Activated T-cell treated with anti-CD3 and anti-CD28 coated beads for 4 hours (primary cell): Measurements from ENCODE around the gene KLHDC9.

Experiments
- DNase-seq: peaks from one replicate; pipeline ENCODE4 v3.0.0-alpha.2; 2020

The KLHDC9 gene

DNA sequence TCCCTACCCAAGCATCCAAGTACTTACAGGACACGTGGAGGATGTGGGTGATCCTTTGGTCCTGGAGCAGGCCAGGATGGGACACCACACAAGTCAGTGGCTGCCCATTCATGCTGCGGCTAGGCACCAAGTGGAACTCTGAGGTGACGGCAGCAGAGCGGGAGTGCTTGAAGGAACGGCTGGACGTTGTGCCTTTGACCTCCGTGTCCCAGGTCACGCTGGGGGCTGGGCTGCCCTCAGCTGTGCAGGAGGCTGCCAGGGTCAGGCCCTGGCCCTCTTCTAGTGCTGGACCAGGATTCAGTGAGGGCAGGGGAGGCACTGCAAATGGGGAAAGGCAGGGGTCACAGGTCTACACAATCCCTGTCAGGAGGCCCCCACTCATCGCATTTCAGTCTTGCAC lies 20.7 kb upstream of the KLHDC9 start:
- DNase-seq: no peak

DNA sequence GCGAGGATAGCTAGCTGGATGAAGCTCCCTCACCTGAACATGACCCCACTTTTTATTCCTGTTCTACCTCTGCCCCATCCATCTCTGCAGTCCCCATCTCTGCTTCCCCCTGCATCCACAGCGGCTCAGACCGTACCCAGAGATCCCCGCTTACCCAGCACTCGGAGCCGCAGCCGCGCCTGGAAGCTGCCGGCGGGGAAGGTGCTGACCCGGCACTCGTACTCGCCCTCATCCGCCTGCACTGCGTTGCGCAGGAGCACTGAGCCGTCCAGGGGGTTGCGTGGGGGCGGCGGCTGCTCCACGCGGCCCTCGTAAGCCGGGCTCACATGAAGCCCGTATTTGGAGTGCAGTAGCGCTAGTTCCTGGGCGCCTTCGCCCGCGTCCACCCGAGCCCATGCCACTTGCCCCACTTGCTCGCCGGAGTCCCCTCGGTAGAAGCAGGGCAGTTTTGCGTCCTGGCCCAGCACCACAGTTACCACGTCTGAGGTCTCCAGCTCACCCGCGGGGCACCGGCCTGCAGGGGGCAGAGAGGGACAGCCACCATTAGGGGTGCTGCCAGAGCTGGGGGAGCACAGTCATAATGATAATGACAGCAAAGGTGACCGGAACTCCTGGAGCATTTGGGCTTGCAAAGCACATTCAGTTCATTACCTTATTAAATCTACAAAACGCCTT lies 18.6 kb upstream of the KLHDC9 start:
- DNase-seq: no peak

DNA sequence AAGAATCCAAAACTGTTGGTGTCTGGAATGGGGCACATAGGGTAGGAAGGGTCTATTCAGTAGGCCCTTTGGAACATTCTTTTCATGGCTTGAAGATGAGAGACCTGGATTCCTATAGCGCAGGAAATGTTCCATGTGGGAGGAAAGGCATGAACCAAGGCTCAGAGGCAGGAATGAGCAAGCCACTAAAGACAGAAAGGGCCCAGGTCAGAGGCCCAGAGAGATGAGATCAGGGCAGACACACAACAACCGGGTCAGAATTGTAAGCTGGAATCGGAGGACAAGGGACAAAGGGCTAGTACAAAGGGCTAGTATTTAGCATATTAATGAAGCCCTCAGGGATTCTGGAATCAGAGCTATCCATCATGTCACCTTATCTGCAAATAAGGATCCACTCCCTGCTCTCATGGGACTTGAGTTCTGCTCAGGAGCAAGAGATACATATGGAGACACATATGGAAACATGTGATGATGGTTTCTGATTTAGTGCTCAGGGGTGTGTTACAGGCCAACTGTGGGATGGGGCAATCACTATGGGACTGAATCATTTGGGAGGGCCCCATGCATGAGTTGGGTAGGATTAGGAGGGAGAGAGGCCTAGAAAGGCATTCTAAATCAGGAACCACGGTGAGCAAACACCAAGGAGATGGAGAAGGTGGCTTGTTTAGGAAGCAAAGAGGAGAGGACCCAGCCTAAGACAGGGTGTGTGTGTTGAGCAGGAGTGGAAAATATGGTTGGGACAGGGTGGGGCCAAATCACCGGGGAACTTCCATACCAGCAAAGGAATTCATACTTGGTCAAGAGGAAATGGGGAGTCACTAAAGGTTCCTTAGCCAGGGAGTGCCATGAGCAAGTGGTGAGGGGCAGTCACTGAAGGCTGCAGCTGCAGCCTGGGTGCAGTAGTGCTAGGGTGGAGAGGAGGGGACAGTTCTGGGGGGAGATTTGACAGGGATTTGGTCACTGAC lies 17.4 kb upstream of the KLHDC9 start:
- DNase-seq: no peak

DNA sequence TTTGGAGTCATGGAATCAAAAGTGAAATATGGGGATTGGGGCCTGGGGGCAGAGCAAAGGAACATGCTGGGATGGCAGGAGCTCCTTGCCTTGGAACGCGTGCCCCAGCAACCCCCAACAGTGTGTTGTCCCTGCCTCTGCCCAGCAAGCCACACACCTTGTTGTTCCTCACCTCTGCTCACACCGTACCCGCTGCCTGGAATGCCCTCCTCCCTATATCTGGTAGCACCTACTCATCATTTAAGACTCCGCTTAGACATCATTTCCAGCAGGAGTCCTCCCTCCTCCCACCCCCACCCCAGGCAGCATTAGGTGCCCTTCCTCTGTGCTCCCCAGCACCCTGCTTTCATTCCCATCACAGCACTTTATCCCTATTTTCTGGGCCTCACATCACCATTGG lies 16.6 kb upstream of the KLHDC9 start:
- DNase-seq: no peak

DNA sequence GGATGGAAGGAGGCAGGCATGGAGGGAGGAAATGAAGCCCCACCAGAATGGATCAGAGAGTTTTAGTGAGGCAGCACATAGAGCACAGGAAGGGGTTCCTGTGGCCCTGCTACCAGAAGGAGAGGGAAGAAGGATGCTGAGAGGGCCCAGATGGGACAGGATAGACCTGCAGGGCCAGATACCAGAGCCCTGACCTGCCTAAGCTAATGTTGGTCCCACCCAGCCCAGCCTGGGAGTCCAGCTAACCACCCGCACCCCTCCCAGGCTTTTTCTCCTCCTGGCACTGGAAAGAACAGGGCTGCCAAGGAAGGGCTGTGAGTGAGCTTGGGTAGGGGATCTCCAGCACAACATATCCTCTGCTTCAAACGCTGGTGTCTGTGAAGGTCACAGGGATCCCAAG lies 15.7 kb upstream of the KLHDC9 start:
- DNase-seq: no peak

DNA sequence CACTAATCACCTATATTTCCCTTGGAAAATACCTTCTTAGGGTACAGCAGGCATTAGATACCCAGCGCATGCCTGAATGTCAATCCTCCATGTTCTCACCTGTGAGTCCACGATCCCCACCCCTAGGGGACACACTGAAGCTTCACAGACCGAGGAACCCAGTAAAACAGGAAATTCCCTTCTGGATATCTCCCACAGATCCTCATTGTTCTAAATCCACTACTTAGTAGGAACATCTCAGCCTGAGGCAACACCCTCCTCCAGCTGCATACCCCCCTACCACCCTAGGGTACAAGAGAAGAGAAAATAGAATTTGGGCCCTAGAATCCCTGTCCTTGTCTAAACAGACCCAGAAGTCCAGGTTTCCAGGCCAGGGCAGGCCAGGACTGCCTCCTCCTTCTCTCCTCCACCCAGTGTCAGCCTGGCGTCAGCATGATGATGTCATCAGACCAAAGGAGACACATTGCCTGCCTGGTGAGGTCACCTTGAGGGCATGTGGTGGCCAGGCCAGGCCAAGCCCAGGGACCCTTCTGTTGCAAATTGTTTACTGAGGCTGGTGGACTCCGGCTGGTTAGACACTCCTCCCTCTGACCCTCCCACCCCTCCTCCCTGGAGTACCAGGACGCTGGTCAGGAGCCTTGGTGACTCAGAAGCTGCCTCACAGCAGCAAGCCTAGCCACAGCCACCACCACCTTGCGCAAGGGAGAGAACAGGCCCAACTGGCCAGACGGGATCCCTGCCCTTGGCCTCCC lies 15.0 kb upstream of the KLHDC9 start:
- no peak for DNase-seq

DNA sequence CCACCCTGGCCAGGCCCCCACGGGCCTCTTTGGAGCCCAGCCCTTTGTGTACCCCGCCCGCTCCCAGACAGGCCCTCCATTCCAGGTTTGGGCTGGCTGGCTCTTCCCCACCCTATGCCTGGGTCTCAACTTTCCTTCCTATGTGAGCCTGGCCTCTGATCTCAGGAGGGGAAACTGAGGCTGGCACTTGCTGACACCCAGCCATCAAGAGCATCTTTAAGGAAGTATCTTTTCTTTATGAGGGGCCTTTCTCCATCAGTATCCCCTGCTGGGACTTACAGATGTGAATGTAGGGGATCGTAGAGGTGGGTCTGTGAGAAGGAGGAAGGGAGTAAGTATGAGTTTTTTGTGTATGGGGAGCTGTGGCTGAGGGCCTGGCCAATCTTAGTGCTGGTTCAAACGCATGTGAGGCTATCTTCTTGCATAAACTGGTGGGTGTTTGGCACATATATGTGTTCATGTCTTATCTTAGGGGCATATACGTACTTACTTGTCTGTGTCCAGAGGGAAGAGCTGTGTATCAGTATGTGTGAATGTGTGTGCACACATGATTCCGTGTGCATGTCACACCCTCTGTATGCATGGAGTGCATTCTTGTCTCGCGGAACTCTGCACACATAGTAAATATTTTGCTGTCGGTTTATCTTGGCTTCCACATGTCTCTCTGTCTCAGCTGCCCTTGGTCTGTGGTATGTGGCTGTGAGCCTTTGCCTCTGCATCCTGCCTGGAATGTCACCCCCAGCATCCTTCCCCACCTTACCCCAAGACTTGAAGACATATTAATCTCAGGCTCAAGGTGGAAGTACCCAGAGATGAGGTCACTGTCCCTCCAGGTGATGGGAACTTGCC lies 14.2 kb upstream of the KLHDC9 start:
- no peak for DNase-seq

DNA sequence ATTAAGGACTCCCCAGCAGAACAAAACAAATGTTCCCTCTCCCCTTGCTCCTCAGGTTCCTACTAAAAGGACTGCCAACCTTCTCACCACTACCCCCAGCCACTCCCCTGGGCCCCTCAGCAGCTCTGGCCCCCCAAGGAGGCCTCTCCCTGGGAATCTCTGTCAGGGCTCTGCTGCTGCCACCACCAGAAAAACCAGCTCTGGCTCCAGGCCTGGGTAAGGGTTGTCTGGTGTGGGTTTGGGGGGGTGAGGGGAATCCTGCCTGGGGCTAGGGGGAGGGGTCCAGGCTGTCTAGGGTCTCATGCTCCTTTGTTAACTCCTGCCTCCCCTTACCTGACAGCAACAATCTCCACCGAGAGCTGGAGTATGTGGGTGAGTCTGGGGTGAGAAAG lies 13.6 kb upstream of the KLHDC9 start:
- DNase-seq: no peak

DNA sequence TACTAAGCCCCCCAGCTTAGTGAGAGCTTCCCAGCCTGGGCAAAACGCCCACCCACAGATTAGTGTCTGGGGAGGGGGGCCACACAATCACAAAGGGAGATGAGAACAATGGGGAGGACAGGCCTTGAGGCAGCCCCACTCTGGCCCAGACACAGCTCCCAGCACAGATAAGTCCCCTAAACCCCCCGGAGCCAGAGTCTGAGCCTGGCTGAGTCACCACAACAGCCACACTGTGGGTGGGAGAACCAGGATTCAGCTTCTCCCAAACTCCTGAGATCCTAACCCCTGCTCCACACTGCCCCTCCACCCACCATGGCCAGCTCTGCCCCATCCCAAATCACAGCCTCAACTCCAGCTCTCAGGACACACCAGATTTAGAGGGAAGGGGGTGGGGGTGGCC lies 13.0 kb upstream of the KLHDC9 start:
- no peak for DNase-seq

DNA sequence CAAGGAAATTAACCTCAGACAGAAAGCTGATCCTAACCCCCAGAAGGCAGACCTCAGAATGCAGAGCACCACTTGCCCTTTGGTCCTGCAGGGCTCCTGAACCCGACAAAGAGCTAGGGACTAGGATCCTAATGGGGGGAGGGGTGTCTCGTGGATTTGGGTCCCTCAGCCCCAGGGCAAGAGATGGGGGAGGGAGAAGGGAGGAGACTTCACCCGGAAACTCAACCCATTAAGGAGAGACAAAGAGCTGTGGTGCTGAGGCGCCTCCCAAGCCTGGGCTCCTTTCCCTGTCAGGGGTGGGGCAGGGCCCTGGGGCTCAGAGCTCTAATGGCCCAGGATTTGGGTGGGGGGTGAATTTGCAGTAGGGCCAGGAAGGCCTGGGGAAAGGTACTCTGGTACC lies 11.7 kb upstream of the KLHDC9 start:
- no peak for DNase-seq

DNA sequence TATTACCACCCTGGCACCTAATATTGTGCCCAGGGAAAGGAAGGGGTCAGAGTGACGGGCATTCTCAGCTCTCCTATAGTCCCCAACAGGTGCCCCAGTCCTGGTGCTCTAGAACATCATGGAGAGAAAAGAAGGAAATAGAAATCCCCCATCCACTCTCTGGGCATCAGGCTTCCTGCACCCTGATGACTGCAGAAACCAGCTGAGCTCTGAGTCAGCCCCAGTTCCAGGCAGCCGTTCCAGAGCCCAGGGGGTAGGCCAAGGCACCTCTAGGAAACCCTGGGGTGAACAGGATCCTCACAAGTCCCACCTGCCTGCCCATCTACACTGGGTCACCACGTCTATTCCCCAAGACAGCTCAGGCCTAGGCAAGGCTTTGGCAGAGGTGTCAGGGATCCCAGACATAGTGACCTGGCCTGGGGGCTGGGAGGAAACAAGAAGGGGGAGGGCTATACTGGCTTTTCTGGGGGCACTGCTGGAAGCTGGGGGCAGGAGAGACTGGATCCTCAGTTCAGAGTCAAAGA lies 9.5 kb upstream of the KLHDC9 start:
- DNase-seq: no peak

DNA sequence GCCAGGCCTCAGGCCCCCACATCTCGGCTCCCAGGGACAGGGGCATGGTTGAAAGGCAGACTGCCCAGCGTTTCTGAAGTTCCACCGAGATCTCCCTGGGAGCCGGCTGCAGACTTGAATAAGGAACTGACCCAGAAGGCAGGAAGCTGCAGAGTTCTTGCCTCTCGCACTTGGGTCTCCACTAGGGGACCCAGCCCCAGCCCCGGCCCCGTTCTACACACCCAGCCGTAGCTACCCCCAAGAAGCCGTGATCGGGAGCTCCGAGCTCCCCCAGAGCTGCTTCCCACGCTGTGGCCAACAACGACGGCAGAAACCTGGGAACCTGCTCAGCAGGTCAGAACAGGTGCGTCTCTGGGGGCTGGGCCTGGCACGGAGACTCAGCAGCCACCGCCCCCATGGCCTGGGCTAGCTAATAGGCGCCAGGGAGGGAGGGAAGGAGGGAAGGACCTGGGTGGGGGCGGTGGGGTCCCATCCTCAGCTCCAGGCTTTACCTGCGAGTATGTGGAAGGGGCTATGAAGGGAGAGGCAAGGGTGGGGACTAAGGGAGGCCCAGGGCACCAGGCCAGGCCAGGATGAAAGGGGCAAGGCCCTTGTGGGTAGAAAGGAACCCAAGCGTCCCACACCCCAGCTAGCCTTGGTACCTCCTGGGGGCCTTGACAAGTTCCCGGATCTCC lies 8.8 kb upstream of the KLHDC9 start, which contains the start of gene NECTIN4:
Gene NECTIN4 (minus strand): TSS at position 308 of the 674 bp plus-strand sequence. CDS start 262 bp downstream, at position 46.
- DNase-seq: no peak

DNA sequence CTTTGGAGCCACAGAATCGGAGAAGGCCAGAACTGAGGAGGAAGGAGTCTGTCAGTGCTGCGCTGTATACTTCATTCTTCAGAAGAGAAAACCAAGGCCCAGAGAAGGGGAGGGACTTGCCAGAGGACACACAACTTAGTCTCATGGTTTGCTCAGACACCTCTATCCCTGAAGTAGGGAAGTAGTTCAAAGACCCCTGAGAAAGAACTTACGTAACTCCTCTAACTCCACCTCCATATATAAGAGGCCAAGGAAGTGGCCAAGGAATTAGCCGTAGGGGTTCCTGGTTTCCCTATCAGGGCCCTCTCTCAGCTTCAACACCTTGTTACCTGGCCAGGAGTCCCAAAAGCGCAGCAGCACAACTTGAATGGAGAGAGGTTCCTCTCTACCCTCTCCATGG lies 8.2 kb upstream of the KLHDC9 start:
- DNase-seq: no peak

DNA sequence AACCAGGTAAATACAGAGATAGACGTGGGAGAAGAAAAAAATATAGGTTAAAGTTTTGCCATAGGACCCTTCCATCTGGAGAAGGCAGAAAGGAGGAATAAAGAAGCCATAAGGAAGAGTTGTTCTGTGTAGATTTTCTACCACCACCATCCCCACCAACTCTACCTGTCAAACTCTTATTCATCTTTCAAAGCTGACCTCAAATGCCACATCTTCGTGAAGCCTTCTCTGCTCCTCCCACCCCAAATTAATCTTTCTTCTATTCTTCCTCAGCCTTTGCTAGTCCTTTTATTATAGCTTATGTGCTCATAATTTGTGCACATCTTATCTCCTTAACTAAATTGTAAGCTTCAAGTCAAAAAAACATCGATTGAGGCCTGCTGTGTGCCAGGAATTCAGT lies 7.5 kb upstream of the KLHDC9 start:
- DNase-seq: no peak

DNA sequence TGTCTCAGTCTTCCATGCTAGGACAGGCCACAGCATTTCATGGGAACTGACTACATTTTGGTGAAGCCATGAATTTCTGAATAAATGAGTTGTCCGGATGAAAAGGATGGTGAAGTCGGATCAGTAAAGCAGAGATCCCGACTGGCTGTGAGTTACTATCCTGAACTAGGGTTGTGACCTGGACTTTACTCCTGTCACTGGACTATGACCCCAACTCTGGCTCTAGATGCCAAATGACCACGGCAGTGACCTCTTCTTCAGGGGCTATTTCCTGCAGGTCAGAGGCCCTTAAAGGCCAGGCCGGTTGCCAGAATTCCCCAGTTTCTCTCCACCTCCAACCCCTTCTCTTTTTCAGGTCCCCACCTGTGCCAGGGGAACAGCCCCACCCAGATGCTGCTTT lies 7.1 kb upstream of the KLHDC9 start:
- DNase-seq: no peak

DNA sequence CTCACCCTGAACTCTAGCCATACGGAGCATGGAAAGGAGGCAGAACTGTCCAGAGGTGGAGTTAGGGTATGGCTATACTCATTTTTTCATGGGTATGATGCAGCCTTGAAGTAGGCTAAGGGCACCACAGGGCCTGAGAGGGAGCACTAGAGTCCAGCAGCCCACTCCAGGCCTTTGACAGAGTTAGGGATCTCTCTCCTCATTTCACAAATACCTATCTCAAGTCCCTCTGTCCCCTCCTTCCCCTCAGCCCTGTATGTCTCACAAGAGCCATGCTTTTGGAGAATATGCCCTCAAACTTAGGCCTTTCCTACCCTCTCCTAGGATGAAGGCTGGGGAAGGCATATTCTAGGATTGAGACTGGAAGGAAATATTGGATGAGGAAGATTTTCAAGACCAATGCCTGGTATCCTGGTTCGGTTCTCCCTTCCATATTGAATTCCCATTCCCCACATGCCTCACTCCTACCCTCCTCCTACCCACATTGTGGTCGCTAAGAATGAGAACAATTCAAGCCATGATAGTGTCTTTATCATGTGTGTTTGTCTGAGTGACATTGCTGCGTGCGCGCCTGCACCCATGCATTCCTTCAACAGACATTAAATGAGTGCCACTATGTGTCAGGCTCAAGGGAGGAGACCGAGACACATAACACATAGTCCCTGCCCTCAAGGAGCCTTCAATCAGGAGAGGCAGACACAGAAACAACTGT lies 6.2 kb upstream of the KLHDC9 start:
- DNase-seq: no peak

DNA sequence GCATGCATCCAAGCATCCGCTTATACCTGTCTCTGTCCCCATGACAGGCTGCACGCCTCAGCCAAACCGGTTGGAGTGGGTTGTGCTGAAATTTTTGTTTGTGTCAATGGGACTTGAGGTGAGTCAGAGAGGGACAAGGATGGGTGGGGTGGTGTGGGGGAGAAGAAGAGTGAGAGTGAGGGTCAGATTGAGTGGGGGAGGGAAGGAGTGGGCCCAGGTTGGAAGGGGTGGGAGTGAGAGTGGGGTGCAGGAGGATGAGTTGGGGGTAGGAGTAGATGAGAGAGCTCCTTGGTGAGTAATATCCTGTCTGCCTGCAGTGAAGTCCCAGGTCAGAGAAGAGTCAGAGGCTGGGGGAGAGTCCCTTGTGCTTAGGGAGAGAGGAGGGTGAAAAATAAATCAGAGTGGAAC lies 5.5 kb upstream of the KLHDC9 start:
- DNase-seq: peak; percentile 48

DNA sequence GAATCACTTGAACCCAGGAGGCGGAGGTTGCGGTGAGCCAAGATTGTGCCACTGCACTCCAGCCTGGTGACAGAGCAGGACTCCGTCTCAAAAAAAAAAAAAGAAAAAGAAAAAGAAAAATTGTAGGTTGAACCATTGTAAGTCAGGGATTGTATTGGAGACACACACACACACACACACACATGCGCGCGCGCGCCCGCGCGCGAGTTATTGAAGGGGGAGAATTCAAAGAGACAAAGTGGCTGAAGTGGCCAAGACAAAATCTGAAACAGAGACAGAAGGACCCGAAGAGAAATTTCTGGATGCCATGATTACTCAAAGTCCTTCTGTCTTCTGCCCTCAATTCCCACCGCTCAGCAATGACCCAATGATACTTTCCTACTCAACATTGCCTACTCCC lies 3.7 kb upstream of the KLHDC9 start:
- DNase-seq: no peak

DNA sequence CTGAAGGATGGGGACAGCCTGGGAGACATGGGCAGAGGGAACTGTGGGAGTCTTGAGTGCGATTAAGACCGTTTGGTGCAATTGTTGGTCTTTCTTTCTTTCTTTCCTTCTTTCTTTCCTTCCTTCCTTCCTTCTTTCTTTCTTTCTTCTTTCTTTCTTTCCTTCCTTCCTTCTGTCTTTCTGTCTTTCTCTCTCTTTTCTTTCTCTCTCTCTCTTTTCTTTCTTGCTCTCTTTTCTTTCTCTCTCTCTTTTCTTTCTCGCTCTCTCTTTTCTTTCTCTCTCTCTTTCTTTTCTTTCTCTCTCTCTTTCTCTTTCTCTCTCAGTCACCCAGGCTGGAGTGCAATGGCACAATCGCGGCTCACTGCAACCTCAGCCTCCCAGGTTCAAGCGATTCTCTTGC lies 2.9 kb upstream of the KLHDC9 start:
- no peak for DNase-seq

DNA sequence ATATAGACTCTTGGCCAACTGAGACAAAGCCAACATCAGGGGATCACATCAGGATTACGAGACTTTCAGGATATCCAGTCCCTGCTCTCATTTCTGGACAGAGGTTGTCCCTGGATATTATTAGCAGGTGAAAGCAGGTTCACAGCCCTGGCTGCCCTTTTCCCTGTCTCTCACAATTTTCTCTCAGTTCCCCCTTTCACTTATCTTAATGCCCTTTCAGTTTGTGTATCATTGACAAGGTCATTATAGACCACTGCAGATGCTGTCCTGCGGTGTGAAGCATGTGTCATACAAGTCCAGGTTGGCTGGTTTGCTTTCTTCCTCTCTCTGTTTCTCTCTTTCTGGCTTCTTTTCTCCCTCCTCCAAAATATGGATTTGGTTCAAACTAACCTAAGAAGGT lies 2.1 kb upstream of the KLHDC9 start:
- no peak for DNase-seq

DNA sequence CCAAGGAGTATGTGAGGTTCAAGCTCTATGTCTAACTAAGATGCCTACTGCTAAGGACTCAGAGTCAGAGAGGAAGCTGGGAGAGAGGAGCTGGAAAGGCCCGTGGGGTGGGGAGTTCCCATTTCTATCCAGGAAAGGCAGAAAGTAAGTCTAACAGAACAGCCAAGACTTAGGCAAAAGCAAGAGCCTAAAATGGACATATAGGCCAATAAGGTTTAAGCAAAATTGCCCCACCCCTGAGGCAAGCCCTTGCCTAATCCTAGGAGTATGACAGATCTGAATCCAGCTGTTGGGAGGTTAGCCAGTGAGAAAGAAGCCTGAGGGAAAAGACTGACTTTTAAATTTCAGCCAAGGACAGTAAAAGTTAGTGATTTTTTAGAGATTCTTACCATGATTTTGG lies 1.6 kb upstream of the KLHDC9 start:
- DNase-seq: no peak
